HCT116 (cell line): ENCODE measurements around the gene OR11H6.
"Not testable (repeated sequence)": the region's sequence is repeated elsewhere in the genome, so short reads cannot be mapped to it uniquely, and the experiment has no call there.

Source experiments
- CEBPB ChIP-seq: IDR thresholded peaks from 2 replicates; pipeline ENCODE4 v1.6.1; 2012; ENCODE audit warnings: low read depth
- CTCF ChIP-seq, 3 experiments: fragments of 200-600 bp in 1 of 3; sonication (generic) in 1 of 3; IDR thresholded peaks in 2 of 3; conservative IDR thresholded peaks in 1 of 3; 2 replicates each; pipeline ENCODE4 v1.5.1; 2012 to 2017; ENCODE audit warnings: low read depth in 2 of 3, low read length in 2 of 3, antibody characterized with exemption in 1 of 3, borderline replicate concordance in 1 of 3, control low read depth in 1 of 3, mild to moderate bottlenecking in 1 of 3, mixed read lengths in 1 of 3, mixed run types in 1 of 3, moderate library complexity in 1 of 3; ENCODE audit not compliant: insufficient read depth in 1 of 3
- EZH2 ChIP-seq: fragments of 200-600 bp; sonication (generic); IDR thresholded peaks from 2 replicates; pipeline ENCODE4 v1.6.1; 2017; ENCODE audit warnings: antibody characterized with exemption, mixed run types
- EZH2phosphoT487 ChIP-seq: fragments of 200-600 bp; IDR thresholded peaks from 2 replicates; pipeline ENCODE4 v1.6.1; 2018; ENCODE audit warnings: antibody characterized with exemption, borderline replicate concordance
- FOSL1 ChIP-seq: IDR thresholded peaks from 2 replicates; pipeline ENCODE4 v1.6.1; 2012; ENCODE audit warnings: low read depth
- MAX ChIP-seq: IDR thresholded peaks from 2 replicates; pipeline ENCODE4 v1.6.1; 2012
- POLR2A ChIP-seq: IDR thresholded peaks from 2 replicates; pipeline ENCODE4 v1.7.0; 2011; ENCODE audit warnings: borderline replicate concordance; ENCODE audit not compliant: insufficient read depth, insufficient read length; ENCODE audit errors: extremely low read depth
- POLR2AphosphoS5 ChIP-seq: IDR thresholded peaks from 2 replicates; pipeline ENCODE4 v1.6.1; 2011; ENCODE audit warnings: mild to moderate bottlenecking, low read depth, low read length, moderate library complexity
- RAD21 ChIP-seq: IDR thresholded peaks from 2 replicates; pipeline ENCODE4 v1.6.1; 2012; ENCODE audit warnings: low read depth, mild to moderate bottlenecking
- SRF ChIP-seq: IDR thresholded peaks from 2 replicates; pipeline ENCODE4 v1.6.1; 2012; ENCODE audit warnings: low read depth

GRCh38 chr14:20212406-20212805 lies 11.1 kb upstream of the OR11H6 start:
- not testable (repeated sequence) for TF ChIP-seq CEBPB; MAX; POLR2AphosphoS5; CTCF (IDR thresholded peaks at IDR 0.05 in 2 of 3, conservative IDR thresholded peaks at IDR 0.05 in 1 of 3; ENCODE audit: borderline replicate concordance in 1 of 3, insufficient read depth in 1 of 3, low read depth in 2 of 3, low read length in 2 of 3); POLR2A; EZH2; SRF; FOSL1; EZH2phosphoT487; RAD21
